Measurements from ENCODE around the gene TBC1D9B. TPM values are rescaled to one million over a fixed set of nuclear protein-coding genes. Genes with fewer than 3 reads are reported as not detected.
A peak's percentile ranks its signal among the peaks of the same experiment; 100 is the strongest.

TBC1D9B gene
- total and polyA plus RNA-seq, 8 donors, result 80.6 to 124 (median 97.0) TPM

GRCh38 chr5:179916523-179916922 lies 8.8 kb upstream of the TBC1D9B start:
- ATAC-seq (no peak), DNase-seq (peak in 1 of 4 donors; percentile 39)
- TF ChIP-seq CTCF (IDR thresholded peaks at IDR 0.05), result no peak
- intact Hi-C loops (cut with DNase I), result no loop called here
- no peaks in the 10 kb centered on the region for H3K27me3 ChIP-seq
- H3K4me3 ChIP-seq, result no peak overlapping the region
- no peak overlapping the region for H3K27ac ChIP-seq
- no peaks in the 10 kb centered on the region for H3K9me3 ChIP-seq
- H3K36me3 ChIP-seq, result no peaks in the 10 kb centered on the region
- H3K4me1 ChIP-seq, result peaks cover 0 to 25% of the 10 kb centered on the region in 2 donors

- no peaks in the 10 kb centered on the region for H3K9me3 ChIP-seq
- intact Hi-C loops (cut with DNase I), result no loop called here
Measured at GRCh38 chr5:179915406-179915935, 7.8 kb upstream of the TBC1D9B start.

GRCh38 chr5:179914032-179914755 lies 6.5 kb upstream of the TBC1D9B start:
- H3K9me3 ChIP-seq, result no peaks in the 10 kb centered on the region
- no peak for TF ChIP-seq CTCF (IDR thresholded peaks at IDR 0.05)
- DNase-seq, result no peak
- intact Hi-C loops (cut with DNase I), result no loop called here
- peak; percentile 87 for ATAC-seq
- H3K27ac ChIP-seq, result peak overlapping the region in 1 of 2 donors; percentile 50
- no peaks in the 10 kb centered on the region for H3K36me3 ChIP-seq
- no peaks in the 10 kb centered on the region for H3K27me3 ChIP-seq
- peaks cover 0 to 25% of the 10 kb centered on the region in 2 donors for H3K4me1 ChIP-seq
- no peak overlapping the region for H3K4me3 ChIP-seq

More at GRCh38 chr5:179915406-179915935, 7.8 kb upstream of the TBC1D9B start:
- no peak for TF ChIP-seq CTCF (IDR thresholded peaks at IDR 0.05)
- Histone ChIP-seq H3K36me3 (no peaks in the 10 kb centered on the region), H3K4me1 (peaks cover 0 to 25% of the 10 kb centered on the region in 2 donors), H3K4me3 (no peak overlapping the region), H3K27ac (no peak overlapping the region), H3K27me3 (no peaks in the 10 kb centered on the region)
- no peak for ATAC-seq
- DNase-seq, result peak in 1 of 4 donors; percentile 26

GRCh38 chr5:179913461-179913860 lies 5.8 kb upstream of the TBC1D9B start:
- peaks cover 0 to 30% of the 10 kb centered on the region in 2 donors for H3K4me1 ChIP-seq
- TF ChIP-seq CTCF (IDR thresholded peaks at IDR 0.05), result no peak
- peak in 1 of 4 donors; percentile 45 for DNase-seq
- no peaks in the 10 kb centered on the region for H3K36me3 ChIP-seq
- intact Hi-C loops (cut with DNase I), result no loop called here
- H3K27ac ChIP-seq, result peak overlapping the region in 1 of 2 donors; percentile 50
- no peaks in the 10 kb centered on the region for H3K9me3 ChIP-seq
- H3K4me3 ChIP-seq, result no peak overlapping the region
- no peak for ATAC-seq
- no peaks in the 10 kb centered on the region for H3K27me3 ChIP-seq

GRCh38 chr5:179912951-179913350 lies 5.3 kb upstream of the TBC1D9B start:
- peak in 1 of 4 donors; percentile 69 for DNase-seq
- Histone ChIP-seq H3K9me3 (no peaks in the 10 kb centered on the region), H3K27ac (no peak overlapping the region), H3K4me3 (no peak overlapping the region), H3K4me1 (peaks cover 0 to 35% of the 10 kb centered on the region in 2 donors), H3K36me3 (no peaks in the 10 kb centered on the region), H3K27me3 (no peaks in the 10 kb centered on the region)
- intact Hi-C loops (cut with DNase I), result no loop called here
- TF ChIP-seq CTCF (IDR thresholded peaks at IDR 0.05), result no peak
- no peak for ATAC-seq
